ENCODE data around the gene TEX22.
A peak's percentile ranks its signal among the peaks of the same experiment; 100 is the strongest.
"Not testable (repeated sequence)": the region's sequence is repeated elsewhere in the genome, so short reads cannot be mapped to it uniquely, and the experiment has no call there.

TEX22 gene

DNA sequence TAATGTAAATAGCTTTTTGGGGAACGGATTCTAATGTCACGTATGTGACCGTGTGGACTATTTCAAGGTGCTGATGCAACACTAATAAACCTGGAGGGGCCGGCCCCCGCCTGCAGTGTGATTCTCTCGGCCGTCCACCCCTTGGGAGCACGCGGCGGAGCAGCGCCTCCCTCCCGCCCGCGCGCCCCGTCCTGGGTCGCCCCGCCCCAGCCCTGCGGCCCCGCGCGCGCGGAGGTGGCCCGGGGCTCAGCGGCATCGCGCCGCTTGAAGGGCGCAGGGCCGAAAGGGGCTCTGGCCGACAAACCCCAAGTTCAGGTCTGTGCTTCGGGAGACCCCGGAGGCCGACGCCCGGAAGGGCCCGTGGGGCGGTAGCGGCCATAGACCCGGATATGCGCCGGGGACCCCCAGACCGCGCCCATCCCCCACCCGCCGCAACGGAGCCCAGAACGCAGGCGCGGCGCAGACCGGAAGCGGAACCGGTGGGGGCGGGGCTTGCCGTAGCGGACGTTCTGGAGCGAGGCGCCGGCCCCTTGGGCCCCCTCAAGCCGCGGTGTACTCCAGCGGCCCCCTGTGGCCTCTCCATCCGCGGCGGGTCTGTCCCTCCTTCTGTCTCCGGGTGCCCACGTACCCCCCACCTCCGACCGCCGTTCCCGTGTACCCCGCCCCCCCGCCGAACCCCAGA lies at the start of gene TEX22:
Gene TEX22, plus strand, starts transcription at position 495 of the 682 bp plus-strand sequence. CDS start 803 bp downstream, outside the sequence.
- DNase-seq, result peak; percentile 83

GRCh38 chr14:105348945-105349699 lies 49.2 kb upstream of the TEX22 start:
- DNase-seq, result no peak

DNA sequence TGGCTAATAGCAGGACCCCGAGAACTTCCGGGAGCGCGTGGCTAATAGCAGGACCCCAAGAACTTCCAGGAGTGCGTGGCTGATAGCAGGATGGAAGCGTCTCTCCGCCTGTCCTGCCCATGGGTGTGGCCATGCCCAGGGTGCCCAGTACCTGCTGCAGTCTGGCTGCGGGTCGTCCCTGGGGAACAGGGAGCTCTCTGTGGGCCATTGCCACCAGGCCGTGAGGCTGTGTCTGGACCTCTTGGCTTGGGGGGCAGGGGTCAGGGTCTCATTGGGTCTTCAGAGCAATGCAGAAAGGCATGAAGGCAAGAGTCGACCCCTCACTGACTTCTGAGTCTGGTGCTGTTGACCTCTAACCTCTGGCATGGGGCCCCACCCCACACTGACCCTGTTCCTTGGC lies 48.3 kb upstream of the TEX22 start:
- DNase-seq, result no peak

GRCh38 chr14:105350450-105351244 lies 47.7 kb upstream of the TEX22 start:
- DNase-seq, result no peak

- DNase-seq, result no peak
These were observed 46.9 kb upstream of the TEX22 start for GRCh38 chr14:105351410-105351809.

- DNase-seq, result peak; percentile 85
These were observed 46.2 kb upstream of the TEX22 start for GRCh38 chr14:105351920-105352851.

DNA sequence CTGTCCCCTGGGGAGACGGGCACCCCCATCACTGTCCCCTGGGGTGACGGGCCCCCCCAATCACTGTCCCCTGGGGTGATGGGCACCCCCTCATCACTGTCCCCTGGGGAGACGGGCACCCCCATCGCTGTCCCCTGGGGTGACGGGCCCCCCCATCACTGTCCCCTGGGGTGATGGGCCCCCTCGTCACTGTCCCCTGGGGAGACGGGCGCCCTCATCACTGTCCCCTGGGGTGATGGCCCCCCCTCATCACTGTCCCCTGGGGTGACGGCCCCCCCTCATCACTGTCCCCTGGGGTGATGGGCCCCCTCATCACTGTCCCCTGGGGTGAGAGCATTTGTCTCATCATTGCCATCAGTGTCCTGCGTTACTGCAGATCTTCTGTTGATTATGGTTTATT lies 45.2 kb upstream of the TEX22 start:
- DNase-seq, result no peak

GRCh38 chr14:105354541-105354940 lies 43.8 kb upstream of the TEX22 start:
- no peak for DNase-seq

DNA sequence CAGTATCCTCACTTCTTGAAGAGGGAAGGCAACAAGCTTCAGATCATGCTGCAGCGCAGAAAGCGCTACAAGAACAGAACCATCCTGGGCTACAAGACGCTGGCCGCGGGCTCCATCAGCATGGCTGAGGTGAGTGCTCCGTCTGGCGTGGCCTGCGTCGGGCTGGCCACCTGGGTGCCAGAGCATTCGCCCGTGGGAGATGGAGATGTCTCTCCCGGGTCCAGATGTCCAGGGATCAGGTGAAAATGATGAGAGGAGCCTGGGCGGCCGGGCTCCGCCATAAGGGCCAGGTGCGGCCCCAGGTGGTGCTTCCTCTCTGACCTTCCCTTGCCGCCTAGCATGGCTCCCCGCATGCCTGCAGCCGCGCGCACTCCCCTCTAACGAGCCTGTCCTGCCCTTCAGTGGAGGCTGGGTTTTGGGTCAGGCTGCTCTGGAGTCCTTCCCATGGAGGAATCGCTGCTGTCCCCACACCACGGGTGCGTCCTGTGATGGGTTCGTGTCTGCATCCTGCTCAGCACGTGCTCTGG lies 43.2 kb upstream of the TEX22 start:
- DNase-seq, result no peak

DNA sequence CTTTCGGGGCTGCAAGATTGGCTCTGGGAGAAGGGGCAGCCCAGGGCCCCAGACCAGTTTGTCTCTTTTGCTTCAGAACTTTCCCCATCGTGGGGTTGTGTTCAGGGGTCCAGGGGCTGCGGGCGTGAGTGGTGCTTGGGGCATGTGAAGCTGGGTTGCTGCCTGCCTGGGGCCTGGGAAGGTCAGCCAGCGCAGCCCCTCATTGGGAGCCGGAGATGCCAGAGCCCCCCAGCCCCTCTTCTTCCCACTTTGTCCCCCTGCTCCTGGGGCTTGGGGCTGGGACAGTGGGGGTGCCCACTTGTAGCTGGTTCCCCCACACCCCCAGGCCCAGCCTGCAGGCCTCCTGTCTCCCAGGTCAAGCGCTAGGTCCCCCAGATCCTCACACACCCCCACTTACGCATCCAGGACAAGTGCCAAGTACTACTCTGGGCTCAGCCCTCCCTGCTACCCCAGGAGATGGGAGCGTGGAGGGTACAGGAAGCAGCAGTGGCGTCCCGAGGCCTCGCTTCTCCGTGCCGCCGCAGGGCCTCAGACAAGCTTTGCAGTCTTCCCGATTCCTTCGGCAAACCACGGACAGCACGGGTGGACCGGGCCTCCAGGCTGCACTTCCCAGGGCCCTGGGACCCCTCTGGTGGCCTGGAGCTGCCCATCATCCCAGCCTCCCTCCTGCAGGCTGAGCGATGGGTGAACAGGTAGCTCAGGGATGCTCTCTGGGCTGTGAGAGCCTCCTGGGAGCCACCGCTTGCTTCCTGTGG lies 42.3 kb upstream of the TEX22 start:
- no peak for DNase-seq

- DNase-seq, result no peak
These were observed 41.4 kb upstream of the TEX22 start for GRCh38 chr14:105356927-105357326.

GRCh38 chr14:105357626-105358025 lies 40.7 kb upstream of the TEX22 start:
- DNase-seq, result no peak

- no peak for DNase-seq
These were observed 40.0 kb upstream of the TEX22 start for GRCh38 chr14:105358140-105358846.

DNA sequence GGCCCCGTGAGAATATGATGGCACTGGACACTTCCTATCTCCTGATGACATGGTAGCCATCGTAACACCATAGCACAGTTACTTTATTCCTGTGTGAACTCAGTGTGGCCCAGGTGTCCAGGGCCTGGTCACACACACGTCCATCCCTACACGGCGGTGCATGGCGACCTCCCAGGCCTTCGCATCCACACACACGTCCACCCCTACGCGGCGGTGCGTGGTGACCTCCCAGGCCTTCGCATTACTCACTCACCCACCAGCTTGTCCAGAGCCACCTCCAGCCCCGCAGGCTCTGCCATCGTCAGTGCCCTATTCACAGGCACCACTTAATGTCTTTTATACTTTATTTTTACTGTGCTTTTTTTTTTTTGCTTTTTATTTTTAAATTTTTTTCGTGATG lies 39.4 kb upstream of the TEX22 start:
- DNase-seq, result no peak

- DNase-seq, result not testable (repeated sequence)
These were observed 36.9 kb upstream of the TEX22 start for GRCh38 chr14:105361412-105361811.

- no peak for DNase-seq
These were observed 34.3 kb upstream of the TEX22 start for GRCh38 chr14:105363847-105364708.

GRCh38 chr14:105365101-105365500 lies 33.2 kb upstream of the TEX22 start:
- DNase-seq, result no peak

DNA sequence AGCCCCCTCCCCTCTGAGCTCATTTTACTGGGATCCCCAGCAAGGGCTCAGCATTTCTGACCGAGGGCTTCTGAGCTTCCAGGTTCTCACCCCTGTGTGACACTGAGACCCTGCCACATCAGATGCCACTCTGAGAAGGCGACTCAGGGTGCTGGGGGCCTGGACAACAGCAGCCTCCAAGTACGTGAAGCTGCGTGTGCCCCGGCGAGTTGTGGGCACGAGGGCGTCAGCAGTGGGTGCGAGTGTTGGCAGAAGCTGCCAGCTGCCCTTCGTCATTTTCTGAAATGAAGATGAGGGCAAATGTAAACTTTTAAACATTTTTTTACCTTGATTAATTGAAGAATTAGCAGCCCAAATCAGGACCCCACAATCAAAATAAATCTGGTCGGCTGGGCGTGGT lies 32.7 kb upstream of the TEX22 start:
- DNase-seq, result no peak

- DNase-seq, result no peak
These were observed 31.8 kb upstream of the TEX22 start for GRCh38 chr14:105366386-105367074.
